SK-N-SH treated with all-trans-retinoic acid at 6 μM for 48 hours (cell line): ENCODE results near the gene RNASE11.

ENCODE experiments used
- BACH2 ChIP-seq: fragments of 250-450 bp; sonication (Bioruptor Pico); IDR thresholded peaks from 2 replicates; pipeline ENCODE4 v1.9.0; 2021; ENCODE audit warnings: mild to moderate bottlenecking, borderline replicate concordance
- CREB5 ChIP-seq: fragments of 250-450 bp; sonication (Bioruptor Pico); IDR thresholded peaks from 2 replicates; pipeline ENCODE4 v1.5.1; 2020; ENCODE audit warnings: low read depth, mild to moderate bottlenecking, moderate library complexity
- PPARA ChIP-seq: fragments of 250-450 bp; sonication (Bioruptor Pico); IDR thresholded peaks from 2 replicates; pipeline ENCODE4 v1.5.0; 2020; ENCODE audit warnings: mild to moderate bottlenecking, borderline replicate concordance
- SNAI2 ChIP-seq: fragments of 250-450 bp; sonication (Bioruptor Pico); IDR thresholded peaks from 2 replicates; pipeline ENCODE4 v1.5.0; 2020; ENCODE audit warnings: mild to moderate bottlenecking, moderate library complexity
- ZC3H10 ChIP-seq: fragments of 250-450 bp; sonication (Bioruptor Pico); IDR thresholded peaks from 2 replicates; pipeline ENCODE4 v1.5.1; 2021; ENCODE audit warnings: mild to moderate bottlenecking, moderate library complexity
- ZFP3 ChIP-seq: fragments of 250-450 bp; sonication (Bioruptor Pico); IDR thresholded peaks from 2 replicates; pipeline ENCODE4 v1.5.0; 2020; ENCODE audit warnings: mild to moderate bottlenecking, moderate library complexity
- ZNF70 ChIP-seq: fragments of 450-650 bp; formaldehyde crosslinking; IDR thresholded peaks from 2 replicates; pipeline ENCODE4 v1.5.0; 2020; ENCODE audit warnings: mild to moderate bottlenecking, moderate library complexity
- ZNF8 ChIP-seq: fragments of 450-650 bp; formaldehyde crosslinking; IDR thresholded peaks from 2 replicates; pipeline ENCODE4 v1.5.0; 2020; ENCODE audit warnings: mild to moderate bottlenecking, moderate library complexity

GRCh38 chr14:20611277-20611676 is 23.5 kb upstream of the RNASE11 start:
- TF ChIP-seq ZFP3 (CRISPR knock-in tag) (no peak), ZNF70 (CRISPR knock-in tag) (no peak), BACH2 (no peak), ZC3H10 (no peak), ZNF8 (CRISPR knock-in tag) (no peak), SNAI2 (CRISPR knock-in tag) (no peak), CREB5 (CRISPR knock-in tag) (no peak), PPARA (CRISPR knock-in tag) (no peak)
